ENCODE measurements around the gene OSBPL2. TPM values are rescaled to one million over a fixed set of nuclear protein-coding genes. Genes with fewer than 3 reads are reported as not detected.

The OSBPL2 gene
- polyA plus RNA-seq, 1 donor (not counting 4 experiments of a cell fraction or from before 2014, with no cell fraction given) = 15.9 TPM

DNA sequence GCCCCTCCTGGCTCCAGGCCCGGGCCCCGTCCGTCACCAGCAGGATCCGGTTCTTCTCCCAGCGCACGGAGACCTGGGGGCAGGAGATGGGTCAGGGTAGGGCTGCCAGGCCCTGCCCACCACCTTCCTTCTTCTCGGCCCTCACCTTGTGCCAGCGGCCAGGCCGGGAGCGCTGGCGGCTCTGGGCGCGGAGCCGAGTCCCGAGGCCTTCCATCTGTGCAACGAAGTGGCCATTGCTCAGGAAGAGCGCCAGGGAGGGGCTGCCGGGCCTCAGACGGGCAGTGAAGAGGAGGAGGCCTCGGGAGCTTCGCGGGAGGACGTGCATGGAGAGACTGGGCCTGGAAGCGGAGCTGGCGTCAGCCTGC, 72.4 kb downstream of the OSBPL2 start:
- peaks cover 41 to 44% of the 10 kb centered on the region in 2 experiments for H3K36me3 ChIP-seq (ENCODE audit: control insufficient read depth in 2 of 2, extremely low read depth in 1 of 2, insufficient read depth in 2 of 2, low read length in 2 of 2)
- no peak for DNase-seq (ENCODE audit: low read depth, low spot score)

DNA sequence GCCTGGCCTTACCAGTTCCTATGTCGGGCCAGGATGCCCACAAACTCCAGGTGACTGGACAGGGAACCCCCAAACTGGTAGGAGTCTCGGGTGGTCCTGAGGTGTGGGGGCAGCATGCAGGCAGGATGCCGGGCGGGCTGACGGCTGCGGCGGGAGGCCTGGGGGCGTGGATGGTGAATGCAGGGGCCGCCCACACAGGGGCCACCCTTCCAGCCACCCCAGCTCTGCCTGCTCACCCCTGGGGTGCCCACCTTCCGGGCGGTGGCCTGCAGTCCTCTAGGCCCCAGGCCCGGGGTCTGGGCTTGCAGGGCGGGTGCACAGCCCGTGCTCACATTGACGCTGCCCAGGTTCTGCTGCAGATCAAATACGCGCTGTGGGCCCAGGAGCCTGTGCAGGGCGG, 72.8 kb downstream of the OSBPL2 start:
- FAIRE-seq (no peak), DNase-seq (ENCODE audit: low read depth, low spot score) (no peak)
- no peak overlapping the region for H3K27ac ChIP-seq (ENCODE audit: control insufficient read depth, insufficient read depth, low read length)
- no peaks in the 10 kb centered on the region for H3K9me1 ChIP-seq (ENCODE audit: control insufficient read depth, extremely low read depth, insufficient read depth, low read length)
- peaks cover 44 to 46% of the 10 kb centered on the region in 2 experiments for H3K36me3 ChIP-seq (ENCODE audit: control insufficient read depth in 2 of 2, extremely low read depth in 1 of 2, insufficient read depth in 2 of 2, low read length in 2 of 2)
- no peak overlapping the region for H3K4me2 ChIP-seq (ENCODE audit: control insufficient read depth, extremely low read depth, insufficient read depth, low read depth, low read length)
- no peak overlapping the region for H3K9ac ChIP-seq (ENCODE audit: control insufficient read depth, extremely low read depth, insufficient read depth, low read length)
- H2AFZ ChIP-seq (ENCODE audit: control insufficient read depth, low read length) = no peak overlapping the region
- H3K27me3 ChIP-seq (ENCODE audit: control insufficient read depth, extremely low read depth, insufficient read depth, low read length) = no peaks in the 10 kb centered on the region
- no peaks in the 10 kb centered on the region for H3K9me3 ChIP-seq (ENCODE audit: control insufficient read depth, low read depth, low read length)
- dilution Hi-C loops (cut with MboI; ENCODE audit: extremely low pct_ligation_motif_present, low sequenced_read_pairs) = no loop called here
- no peak for TF ChIP-seq EZH2 (IDR thresholded peaks at IDR 0.05; ENCODE audit: low read length)
- TF ChIP-seq, protein P1, sequence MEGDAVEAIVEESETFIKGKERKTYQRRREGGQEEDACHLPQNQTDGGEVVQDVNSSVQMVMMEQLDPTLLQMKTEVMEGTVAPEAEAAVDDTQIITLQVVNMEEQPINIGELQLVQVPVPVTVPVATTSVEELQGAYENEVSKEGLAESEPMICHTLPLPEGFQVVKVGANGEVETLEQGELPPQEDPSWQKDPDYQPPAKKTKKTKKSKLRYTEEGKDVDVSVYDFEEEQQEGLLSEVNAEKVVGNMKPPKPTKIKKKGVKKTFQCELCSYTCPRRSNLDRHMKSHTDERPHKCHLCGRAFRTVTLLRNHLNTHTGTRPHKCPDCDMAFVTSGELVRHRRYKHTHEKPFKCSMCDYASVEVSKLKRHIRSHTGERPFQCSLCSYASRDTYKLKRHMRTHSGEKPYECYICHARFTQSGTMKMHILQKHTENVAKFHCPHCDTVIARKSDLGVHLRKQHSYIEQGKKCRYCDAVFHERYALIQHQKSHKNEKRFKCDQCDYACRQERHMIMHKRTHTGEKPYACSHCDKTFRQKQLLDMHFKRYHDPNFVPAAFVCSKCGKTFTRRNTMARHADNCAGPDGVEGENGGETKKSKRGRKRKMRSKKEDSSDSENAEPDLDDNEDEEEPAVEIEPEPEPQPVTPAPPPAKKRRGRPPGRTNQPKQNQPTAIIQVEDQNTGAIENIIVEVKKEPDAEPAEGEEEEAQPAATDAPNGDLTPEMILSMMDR (optimal IDR thresholded peaks at IDR 0.05 in 1 of 3, IDR thresholded peaks at IDR 0.05 in 1 of 3, conservative IDR thresholded peaks at IDR 0.05 in 1 of 3; ENCODE audit: extremely low read depth in 1 of 3, insufficient read depth in 2 of 3, low read length in 3 of 3) = no peak
- H4K20me1 ChIP-seq (ENCODE audit: control insufficient read depth, extremely low read depth, insufficient read depth, low read length) = peaks cover 38% of the 10 kb centered on the region
- H3K79me2 ChIP-seq (ENCODE audit: control insufficient read depth, insufficient read depth, low read length) = peaks cover 18% of the 10 kb centered on the region
- H3K4me3 ChIP-seq (ENCODE audit: control insufficient read depth in 2 of 3, extremely low read depth in 1 of 3, insufficient read depth in 2 of 3, low read depth in 1 of 3, low read length in 3 of 3) = no peak overlapping the region
- H3K4me1 ChIP-seq (ENCODE audit: control insufficient read depth, extremely low read depth, insufficient read depth, low read length) = peaks cover 13% of the 10 kb centered on the region

More for the DNA sequence above, 72.4 kb downstream of the OSBPL2 start:
- Histone ChIP-seq H3K4me3 (ENCODE audit: control insufficient read depth in 2 of 3, extremely low read depth in 1 of 3, insufficient read depth in 2 of 3, low read depth in 1 of 3, low read length in 3 of 3) (no peak overlapping the region), H4K20me1 (ENCODE audit: control insufficient read depth, extremely low read depth, insufficient read depth, low read length) (peaks cover 42% of the 10 kb centered on the region), H3K4me1 (ENCODE audit: control insufficient read depth, extremely low read depth, insufficient read depth, low read length) (peaks cover 17% of the 10 kb centered on the region), H3K9me3 (ENCODE audit: control insufficient read depth, low read depth, low read length) (no peaks in the 10 kb centered on the region), H3K4me2 (ENCODE audit: control insufficient read depth, extremely low read depth, insufficient read depth, low read depth, low read length) (no peak overlapping the region), H3K79me2 (ENCODE audit: control insufficient read depth, insufficient read depth, low read length) (peaks cover 22% of the 10 kb centered on the region), H3K9ac (ENCODE audit: control insufficient read depth, extremely low read depth, insufficient read depth, low read length) (no peak overlapping the region), H3K27me3 (ENCODE audit: control insufficient read depth, extremely low read depth, insufficient read depth, low read length) (no peaks in the 10 kb centered on the region), H3K9me1 (ENCODE audit: control insufficient read depth, extremely low read depth, insufficient read depth, low read length) (no peaks in the 10 kb centered on the region), H2AFZ (ENCODE audit: control insufficient read depth, low read length) (no peak overlapping the region), H3K27ac (ENCODE audit: control insufficient read depth, insufficient read depth, low read length) (no peak overlapping the region)
- no peak for FAIRE-seq
- dilution Hi-C loops (cut with MboI; ENCODE audit: extremely low pct_ligation_motif_present, low sequenced_read_pairs) = no loop called here
- TF ChIP-seq, protein P1 (optimal IDR thresholded peaks at IDR 0.05 in 1 of 3, IDR thresholded peaks at IDR 0.05 in 1 of 3, conservative IDR thresholded peaks at IDR 0.05 in 1 of 3; ENCODE audit: extremely low read depth in 1 of 3, insufficient read depth in 2 of 3, low read length in 3 of 3) = no peak
- no peak for TF ChIP-seq EZH2 (IDR thresholded peaks at IDR 0.05; ENCODE audit: low read length)

Data from keratinocyte (primary cell).